Mesenchymal stem cell (in vitro differentiated cells and primary cell): ENCODE measurements around the gene ATRNL1.

Experiments used
- DNase-seq: peaks from one replicate; pipeline ENCODE4 v3.0.0-alpha.2; 2013
- H2AFZ ChIP-seq: one replicate; pipeline ENCODE4 v1.6.1; 2013; ENCODE audit warnings: low read depth, mild to moderate bottlenecking, control low read depth, inconsistent platforms, low read length, moderate library complexity
- H2AK5ac ChIP-seq: 2 replicates; pipeline ENCODE4 v1.6.1; 2013; ENCODE audit warnings: low read length, moderate library complexity, mild to moderate bottlenecking, inconsistent platforms; ENCODE audit not compliant: severe bottlenecking
- H2BK120ac ChIP-seq: one replicate; pipeline ENCODE4 v1.6.1; 2013; ENCODE audit warnings: low read depth, mild to moderate bottlenecking, inconsistent platforms, low read length, moderate library complexity
- H2BK12ac ChIP-seq, 2 experiments: one replicate each; pipeline ENCODE4 v1.6.1; 2013; ENCODE audit warnings: inconsistent platforms in 2 of 2, low read length in 2 of 2, mild to moderate bottlenecking in 2 of 2, moderate library complexity in 2 of 2, control low read depth in 1 of 2
- H2BK15ac ChIP-seq: one replicate; pipeline ENCODE4 v1.6.1; 2013; ENCODE audit warnings: mild to moderate bottlenecking, low read depth, inconsistent platforms; ENCODE audit not compliant: poor library complexity, severe bottlenecking
- H2BK5ac ChIP-seq: 2 replicates; pipeline ENCODE4 v1.6.1; 2013; ENCODE audit warnings: low read depth, mild to moderate bottlenecking, low read length, control low read depth, inconsistent platforms; ENCODE audit not compliant: poor library complexity, severe bottlenecking
- H3K14ac ChIP-seq, 2 experiments: one replicate each; pipeline ENCODE4 v1.6.1; 2013; ENCODE audit warnings: inconsistent platforms in 2 of 2, low read length in 2 of 2, control low read depth in 1 of 2, mild to moderate bottlenecking in 1 of 2, moderate library complexity in 1 of 2
- H3K18ac ChIP-seq, 2 experiments: one replicate each; pipeline ENCODE4 v1.6.1; 2013; ENCODE audit warnings: inconsistent platforms in 2 of 2, low read length in 2 of 2, control low read depth in 1 of 2, low read depth in 1 of 2, mild to moderate bottlenecking in 1 of 2
- H3K23ac ChIP-seq, 2 experiments: one replicate each; pipeline ENCODE4 v1.6.1; 2013; ENCODE audit warnings: inconsistent platforms in 2 of 2, low read length in 2 of 2, mild to moderate bottlenecking in 2 of 2, moderate library complexity in 2 of 2, control low read depth in 1 of 2
- H3K27ac ChIP-seq: 2 replicates; pipeline ENCODE4 v1.5.1; 2013; ENCODE audit warnings: mild to moderate bottlenecking, moderate library complexity, low read length, control low read depth, inconsistent platforms; ENCODE audit not compliant: poor library complexity, severe bottlenecking
- H3K27me3 ChIP-seq, 2 experiments: 2 replicates each; pipeline versions ENCODE4 v1.6.1 to v1.7.0; 2013; ENCODE audit warnings: low read length in 2 of 2, mild to moderate bottlenecking in 2 of 2, moderate library complexity in 2 of 2, control low read depth in 1 of 2, inconsistent platforms in 1 of 2; ENCODE audit not compliant: control insufficient read depth in 1 of 2, insufficient read depth in 1 of 2
- H3K36me3 ChIP-seq, 2 experiments: 2 replicates each; pipeline versions ENCODE4 v1.6.1 to v1.7.0; 2013; ENCODE audit warnings: low read length in 2 of 2, control low read depth in 1 of 2, inconsistent platforms in 1 of 2, low read depth in 1 of 2, mild to moderate bottlenecking in 1 of 2; ENCODE audit not compliant: insufficient read depth in 2 of 2, control insufficient read depth in 1 of 2
- H3K4ac ChIP-seq, 2 experiments: one replicate each; pipeline ENCODE4 v1.6.1; 2013; ENCODE audit warnings: inconsistent platforms in 2 of 2, low read length in 2 of 2, mild to moderate bottlenecking in 2 of 2, moderate library complexity in 2 of 2, control low read depth in 1 of 2, low read depth in 1 of 2
- H3K4me1 ChIP-seq: 2 replicates; pipeline ENCODE4 v1.6.1; 2013; ENCODE audit warnings: low read depth, low read length, control low read depth; ENCODE audit not compliant: control insufficient read depth, insufficient read depth
- H3K4me2 ChIP-seq: 2 replicates; pipeline ENCODE4 v1.6.1; 2013; ENCODE audit warnings: low read length, mild to moderate bottlenecking, inconsistent platforms; ENCODE audit not compliant: poor library complexity, severe bottlenecking
- H3K4me3 ChIP-seq, 2 experiments: 2 replicates each; pipeline versions ENCODE4 v1.5.1 to v1.7.0; 2013; ENCODE audit warnings: low read length in 2 of 2, mild to moderate bottlenecking in 2 of 2, control low read depth in 1 of 2, low read depth in 1 of 2; ENCODE audit not compliant: insufficient read depth in 1 of 2
- H3K79me1 ChIP-seq: replicated peaks from 2 replicates; pipeline ENCODE4 v1.6.1; 2013; ENCODE audit warnings: mild to moderate bottlenecking, control low read depth, low read length, inconsistent platforms; ENCODE audit not compliant: poor library complexity, severe bottlenecking
- H3K9ac ChIP-seq: 2 replicates; pipeline ENCODE4 v1.7.0; 2013; ENCODE audit warnings: mild to moderate bottlenecking, low read length, moderate library complexity
- H3K9me3 ChIP-seq: 2 replicates; pipeline ENCODE4 v1.7.0; 2013; ENCODE audit warnings: mild to moderate bottlenecking, low read length; ENCODE audit not compliant: control insufficient read depth
- H4K8ac ChIP-seq: one replicate; pipeline ENCODE4 v1.6.1; 2013; ENCODE audit warnings: inconsistent platforms, mild to moderate bottlenecking, low read length, moderate library complexity
- H4K91ac ChIP-seq: one replicate; pipeline ENCODE4 v1.6.1; 2013; ENCODE audit warnings: mild to moderate bottlenecking, low read length, inconsistent platforms
- WGBS: methylation state at CpG from one replicate; pipeline ENCODE4 v1.1.7; 2013; ENCODE audit warnings: mixed read lengths; 5-methylcytosine and 5-hydroxymethylcytosine counted together

Gene ATRNL1

GRCh38 chr10:115875172-115875571 is 782.0 kb downstream of the ATRNL1 start:
- Histone ChIP-seq H3K9ac (no peak overlapping the region), H4K8ac (no peak overlapping the region), H3K79me1 (no peaks in the 10 kb centered on the region), H3K9me3 (no peaks in the 10 kb centered on the region), H2BK12ac (no peak overlapping the region), H2AK5ac (no peak overlapping the region), H2AFZ (no peak overlapping the region), H3K18ac (no peak overlapping the region), H2BK5ac (no peak overlapping the region), H2BK15ac (no peak overlapping the region), H3K27me3 (peaks cover 0 to 3% of the 10 kb centered on the region in 2 experiments), H3K14ac (no peak overlapping the region), H3K4me1 (no peaks in the 10 kb centered on the region), H3K4me2 (no peak overlapping the region), H3K27ac (no peak overlapping the region), H3K4me3 (no peak overlapping the region), H3K36me3 (no peaks in the 10 kb centered on the region), H2BK120ac (no peak overlapping the region), H3K23ac (no peak overlapping the region), H4K91ac (no peak overlapping the region), H3K4ac (no peak overlapping the region)
- no peak for DNase-seq
- 100% methylated on average over 1 of the region's 2 CpGs for WGBS

DNA sequence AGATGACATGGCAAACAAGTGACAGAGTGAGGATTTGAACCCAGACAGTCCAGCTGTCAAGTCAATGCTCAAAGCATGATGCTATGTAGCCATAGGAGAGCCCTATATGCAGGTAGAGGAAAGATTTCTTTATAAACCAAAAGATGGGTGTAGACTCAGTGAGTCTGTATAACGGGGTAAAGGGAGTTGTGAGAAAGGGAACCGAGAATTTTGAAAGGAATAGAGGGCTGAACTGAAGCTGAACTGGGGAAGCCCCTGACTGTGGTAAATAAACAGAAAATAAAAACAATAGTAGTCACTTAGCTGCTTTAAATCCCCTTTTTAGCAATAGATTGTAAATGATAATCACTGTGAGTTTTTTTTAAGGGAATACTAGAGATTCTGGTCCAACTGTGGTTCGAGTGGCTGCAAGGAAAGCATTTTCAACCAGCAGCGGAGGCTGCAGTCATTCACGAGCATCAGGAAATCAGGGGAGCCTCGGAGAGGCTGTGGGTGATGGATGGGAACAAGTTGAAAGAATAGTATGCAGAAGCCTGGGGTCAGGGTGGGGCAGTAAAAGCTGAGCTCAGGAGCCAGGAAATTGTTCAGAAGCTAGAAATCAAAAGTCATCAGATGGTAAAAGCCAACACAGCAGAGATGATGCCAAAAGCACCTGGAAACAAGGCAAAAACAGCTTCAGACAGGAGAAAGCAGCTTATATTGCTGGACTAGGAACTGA is 786.4 kb downstream of the ATRNL1 start:
- Histone ChIP-seq H2AFZ (no peak overlapping the region), H3K27me3 (no peaks in the 10 kb centered on the region), H3K23ac (no peak overlapping the region), H2BK15ac (no peak overlapping the region), H3K36me3 (no peaks in the 10 kb centered on the region), H3K18ac (no peak overlapping the region), H2BK12ac (no peak overlapping the region), H3K9me3 (no peaks in the 10 kb centered on the region), H3K4ac (no peak overlapping the region), H3K4me2 (no peak overlapping the region), H3K14ac (no peak overlapping the region), H3K4me1 (no peaks in the 10 kb centered on the region), H4K91ac (no peak overlapping the region), H2BK120ac (no peak overlapping the region), H3K79me1 (no peaks in the 10 kb centered on the region), H2AK5ac (no peak overlapping the region), H3K9ac (no peak overlapping the region), H2BK5ac (no peak overlapping the region), H3K27ac (no peak overlapping the region), H3K4me3 (no peak overlapping the region), H4K8ac (no peak overlapping the region)
- no peak for DNase-seq
- WGBS: 73% methylated on average over 6 of the region's 6 CpGs

DNA sequence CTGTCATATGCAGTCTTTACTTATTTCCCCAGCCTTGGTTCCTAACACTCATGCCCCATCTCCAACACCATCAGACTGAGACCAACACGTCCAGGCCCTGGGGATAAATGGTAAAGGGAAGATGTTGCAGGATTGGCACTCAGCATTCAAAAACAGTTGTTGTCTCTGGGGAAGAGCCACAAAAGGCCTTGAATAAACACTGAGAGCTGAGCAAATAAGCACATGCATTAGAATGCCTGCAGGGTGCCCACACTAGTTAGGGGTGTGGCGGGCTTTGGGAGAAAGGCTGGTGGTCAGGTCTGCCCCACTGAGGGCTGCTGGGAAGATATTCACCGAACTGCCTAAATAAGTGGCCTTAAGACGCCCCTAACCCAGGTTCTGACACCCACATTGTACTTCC is 788.9 kb downstream of the ATRNL1 start:
- H2BK15ac ChIP-seq: no peak overlapping the region
- no peaks in the 10 kb centered on the region for H3K36me3 ChIP-seq
- no peaks in the 10 kb centered on the region for H3K79me1 ChIP-seq
- H2AK5ac ChIP-seq: no peak overlapping the region
- no peaks in the 10 kb centered on the region for H3K27me3 ChIP-seq
- H3K14ac ChIP-seq: no peak overlapping the region
- H2BK5ac ChIP-seq: no peak overlapping the region
- no peak for DNase-seq
- H2BK12ac ChIP-seq: no peak overlapping the region
- H3K4me3 ChIP-seq: no peak overlapping the region
- H3K4me1 ChIP-seq: no peaks in the 10 kb centered on the region
- H4K91ac ChIP-seq: no peak overlapping the region
- H2BK120ac ChIP-seq: no peak overlapping the region
- no peak overlapping the region for H3K9ac ChIP-seq
- no peak overlapping the region for H3K27ac ChIP-seq
- 78% methylated on average over 4 of the region's 4 CpGs for WGBS
- H3K18ac ChIP-seq: no peak overlapping the region
- no peak overlapping the region for H4K8ac ChIP-seq
- no peak overlapping the region for H3K4ac ChIP-seq
- H3K4me2 ChIP-seq: no peak overlapping the region
- H3K9me3 ChIP-seq: no peaks in the 10 kb centered on the region
- H2AFZ ChIP-seq: no peak overlapping the region
- H3K23ac ChIP-seq: no peak overlapping the region

DNA sequence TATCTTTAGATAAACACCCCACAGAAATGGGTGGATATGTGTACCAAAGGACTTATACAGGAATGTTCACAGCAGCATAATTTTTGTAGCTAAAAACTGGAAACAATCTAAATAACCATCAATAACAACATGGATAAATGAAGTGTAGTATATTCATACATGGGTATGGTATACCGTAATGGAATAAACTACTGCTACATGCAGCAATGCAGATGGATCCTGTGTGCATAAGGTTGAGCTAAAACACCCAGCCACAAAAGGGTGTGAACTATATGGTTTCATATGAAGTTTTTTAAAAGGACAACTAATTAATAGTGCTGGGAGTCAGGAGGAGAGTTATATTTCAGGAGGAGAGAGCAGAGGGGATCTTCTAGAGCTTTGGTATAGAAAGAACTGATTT is 790.2 kb downstream of the ATRNL1 start:
- no peak overlapping the region for H2BK15ac ChIP-seq
- H3K9ac ChIP-seq: no peak overlapping the region
- no peak overlapping the region for H2AFZ ChIP-seq
- no peak for DNase-seq
- no peak overlapping the region for H2BK120ac ChIP-seq
- no peaks in the 10 kb centered on the region for H3K9me3 ChIP-seq
- no peak overlapping the region for H2BK5ac ChIP-seq
- H3K4ac ChIP-seq: no peak overlapping the region
- H3K27me3 ChIP-seq: no peaks in the 10 kb centered on the region
- H2AK5ac ChIP-seq: no peak overlapping the region
- no peak overlapping the region for H4K91ac ChIP-seq
- H4K8ac ChIP-seq: no peak overlapping the region
- H3K4me3 ChIP-seq: no peak overlapping the region
- no peak overlapping the region for H3K18ac ChIP-seq
- 97% methylated on average over 1 of the region's 1 CpG for WGBS
- H3K27ac ChIP-seq: no peak overlapping the region
- H2BK12ac ChIP-seq: no peak overlapping the region
- no peak overlapping the region for H3K4me2 ChIP-seq
- H3K4me1 ChIP-seq: no peaks in the 10 kb centered on the region
- H3K79me1 ChIP-seq: no peaks in the 10 kb centered on the region
- H3K23ac ChIP-seq: no peak overlapping the region
- no peak overlapping the region for H3K14ac ChIP-seq
- H3K36me3 ChIP-seq: no peaks in the 10 kb centered on the region
